NCI-H2029 treated with DMSO at 0.1 percent for 48 hours (cell line): ENCODE data around the gene CNTFR.

Experiments
- DNase-seq: peaks from one replicate; lab custom pipeline; 2025; lab: John Stamatoyannopoulos, UW

Gene CNTFR

GRCh38 chr9:34572092-34572491 lies 17.4 kb downstream of the CNTFR start:
- DNase-seq = no peak

GRCh38 chr9:34571481-34571810 lies 18.1 kb downstream of the CNTFR start:
- no peak for DNase-seq

- DNase-seq = no peak
These were observed 18.6 kb downstream of the CNTFR start for GRCh38 chr9:34570809-34571480.

- no peak for DNase-seq
These were observed 19.1 kb downstream of the CNTFR start for GRCh38 chr9:34570376-34570775.

GRCh38 chr9:34568774-34569173 lies 20.8 kb downstream of the CNTFR start:
- no peak for DNase-seq

- no peak for DNase-seq
These were observed 21.4 kb downstream of the CNTFR start for GRCh38 chr9:34568133-34568532.

- DNase-seq = no peak
These were observed 22.6 kb downstream of the CNTFR start for GRCh38 chr9:34566972-34567371.

- no peak for DNase-seq
These were observed 23.2 kb downstream of the CNTFR start for GRCh38 chr9:34566322-34566721.

- DNase-seq = no peak
These were observed 23.7 kb downstream of the CNTFR start for GRCh38 chr9:34565856-34566255.

- DNase-seq = no peak
These were observed 24.9 kb downstream of the CNTFR start for GRCh38 chr9:34564617-34565016.

GRCh38 chr9:34563262-34563661 lies 26.3 kb downstream of the CNTFR start:
- no peak for DNase-seq

GRCh38 chr9:34562135-34562745 lies 27.3 kb downstream of the CNTFR start:
- no peak for DNase-seq

GRCh38 chr9:34560599-34561214 lies 28.8 kb downstream of the CNTFR start:
- no peak for DNase-seq

- no peak for DNase-seq
These were observed 29.7 kb downstream of the CNTFR start for GRCh38 chr9:34559624-34560455.

- no peak for DNase-seq
These were observed 30.5 kb downstream of the CNTFR start for GRCh38 chr9:34558919-34559623.

GRCh38 chr9:34558364-34558763 lies 31.2 kb downstream of the CNTFR start:
- no peak for DNase-seq

- no peak for DNase-seq
These were observed 31.9 kb downstream of the CNTFR start for GRCh38 chr9:34557426-34558321.

GRCh38 chr9:34556949-34557348 lies 32.6 kb downstream of the CNTFR start:
- no peak for DNase-seq

GRCh38 chr9:34555936-34556525 lies 33.5 kb downstream of the CNTFR start:
- no peak for DNase-seq

GRCh38 chr9:34555500-34555899 lies 34.0 kb downstream of the CNTFR start:
- DNase-seq = no peak

- DNase-seq = no peak
These were observed 34.5 kb downstream of the CNTFR start for GRCh38 chr9:34555002-34555348.
